Activated gamma-delta T cell treated with anti-CD3 and anti-CD28 coated beads, Interleukin-2, amount 50 U/mL, for 16 hours (primary cell): ENCODE data around the gene BARX2.

Experiments
- DNase-seq: peaks from one replicate; pipeline ENCODE4 v3.0.0-alpha.2; 2020; ENCODE audit warnings: low read depth

BARX2 gene

DNA sequence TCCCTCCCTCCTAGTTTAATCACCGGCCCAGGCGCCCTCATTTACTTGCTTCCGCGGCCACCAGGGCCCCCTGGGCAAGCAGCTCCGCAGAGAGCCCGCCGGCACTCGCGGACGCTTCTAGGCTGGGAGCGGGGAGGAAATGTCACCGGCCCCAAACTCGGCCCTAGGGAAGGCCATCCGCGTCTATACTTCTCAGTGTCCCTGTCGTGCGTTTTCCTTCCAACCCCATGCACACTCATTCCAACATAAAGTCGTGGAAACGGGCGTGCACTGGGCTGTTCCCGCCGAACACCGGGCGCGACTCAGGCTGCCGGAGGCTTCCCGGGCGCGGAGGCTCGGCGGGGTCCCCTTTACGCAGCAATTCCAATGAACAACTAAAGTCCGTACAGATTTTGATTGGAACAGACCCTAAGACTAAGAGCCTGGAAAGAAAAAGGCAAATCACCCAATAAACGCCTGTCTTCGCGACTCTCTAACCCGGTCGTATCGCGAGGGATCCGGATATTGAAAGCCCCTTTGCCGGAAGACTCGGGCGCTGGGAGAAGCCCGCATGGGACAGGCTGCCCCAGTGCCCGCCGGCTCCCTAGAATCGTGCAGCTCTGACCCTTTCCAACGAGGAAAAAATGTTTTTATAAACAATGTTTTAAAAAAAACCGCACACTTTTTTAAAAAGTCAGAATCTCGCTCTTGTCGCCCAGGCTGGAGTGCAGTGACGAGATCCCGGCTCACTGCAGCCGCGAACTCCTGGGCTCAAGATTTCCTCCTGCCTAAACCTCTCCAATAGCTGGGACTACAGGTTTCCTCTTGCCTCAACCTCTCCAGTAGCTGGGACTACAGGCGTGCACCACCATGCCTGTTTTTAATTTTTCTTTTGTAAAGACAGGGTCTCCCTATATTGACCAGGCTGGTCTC is 1.3 kb upstream of the BARX2 start:
- DNase-seq, result no peak

DNA sequence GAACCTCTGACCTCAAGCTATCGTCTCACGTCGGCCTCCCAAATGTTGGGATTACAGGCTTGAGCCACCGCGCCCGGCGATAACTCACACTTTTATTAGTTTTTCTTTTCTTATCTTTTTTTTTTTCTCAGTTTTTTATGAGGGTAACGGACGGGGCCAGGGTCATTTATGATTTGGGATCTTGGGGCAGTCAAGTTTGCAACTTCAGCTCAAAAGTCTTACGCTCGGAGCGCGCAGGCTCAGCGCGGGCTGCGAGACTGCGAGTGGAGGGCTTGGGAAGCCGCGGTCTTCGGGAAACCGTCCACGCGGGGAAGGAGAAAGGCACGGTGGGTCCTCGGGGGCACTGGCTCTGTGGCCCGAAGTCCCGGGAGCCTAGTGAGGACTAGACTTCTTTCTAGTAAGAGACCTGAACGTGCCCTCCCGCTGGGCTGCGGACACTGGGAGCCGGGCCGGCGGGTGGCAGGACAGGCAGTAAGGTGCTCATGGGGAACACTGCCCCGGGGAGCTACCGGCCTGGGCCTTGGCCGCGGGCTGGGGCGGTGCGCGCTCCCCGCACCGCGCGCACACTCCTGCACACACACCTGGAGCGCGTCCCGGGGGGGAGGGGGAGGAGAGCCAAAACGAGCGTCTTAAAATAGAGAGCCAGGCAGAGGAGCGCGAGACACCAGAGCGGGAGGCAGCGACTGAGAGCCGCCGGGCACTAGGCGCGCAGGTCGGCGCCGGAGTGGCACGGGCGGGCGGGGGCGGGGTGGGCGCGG is 476 bp upstream of the BARX2 start:
- no peak for DNase-seq

DNA sequence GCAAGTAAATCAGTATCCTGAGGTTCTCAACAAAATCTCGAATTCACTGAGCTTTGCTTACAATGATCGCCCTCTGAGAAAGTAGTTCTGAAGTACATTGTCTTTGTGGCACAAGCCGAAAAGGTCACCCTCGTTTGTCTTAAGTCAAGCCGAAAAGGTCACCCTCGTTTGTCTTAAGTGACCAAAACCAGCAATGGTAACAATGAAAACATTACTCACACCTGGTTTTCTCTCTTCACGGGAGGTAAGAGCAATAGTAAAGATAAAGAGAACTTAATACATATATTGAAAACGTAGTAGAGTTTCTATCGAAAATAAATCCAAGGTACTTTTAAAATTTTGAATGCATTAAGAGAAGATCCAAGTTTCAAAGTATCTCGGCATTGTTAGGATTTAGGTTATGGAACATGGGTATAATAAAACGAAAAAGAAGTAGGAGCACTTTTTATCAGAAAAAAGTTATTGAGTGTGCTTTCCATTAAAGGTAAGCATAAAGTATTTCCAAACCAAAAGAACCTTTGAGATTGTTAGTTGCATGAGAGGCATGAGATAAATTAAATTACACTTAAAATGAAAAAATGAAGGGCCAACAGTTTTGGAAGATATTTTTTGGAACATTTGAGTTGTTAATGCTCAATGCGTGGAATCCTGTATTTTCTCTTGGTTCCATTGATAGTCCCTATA is 1.2 kb downstream of the BARX2 start:
- no peak for DNase-seq

DNA sequence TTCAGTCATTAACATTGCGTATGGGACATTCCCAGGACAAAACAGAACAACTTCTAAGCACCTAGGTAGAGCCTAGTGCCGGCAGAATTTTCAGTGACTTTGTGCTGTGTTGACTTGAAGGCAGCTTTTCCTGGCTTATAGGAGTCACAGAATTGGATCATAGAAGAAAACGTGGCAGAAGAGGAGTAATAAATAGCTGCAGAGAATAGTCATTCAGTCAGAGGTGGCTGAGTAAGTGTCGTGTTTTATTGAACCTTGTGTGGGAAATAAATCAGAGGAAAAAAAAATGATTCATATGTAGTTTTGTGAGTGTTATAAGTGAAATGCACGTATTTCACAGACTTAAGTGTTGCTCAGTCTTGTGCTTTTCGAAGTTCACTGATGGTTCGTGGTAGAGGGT is 2.1 kb downstream of the BARX2 start:
- no peak for DNase-seq

DNA sequence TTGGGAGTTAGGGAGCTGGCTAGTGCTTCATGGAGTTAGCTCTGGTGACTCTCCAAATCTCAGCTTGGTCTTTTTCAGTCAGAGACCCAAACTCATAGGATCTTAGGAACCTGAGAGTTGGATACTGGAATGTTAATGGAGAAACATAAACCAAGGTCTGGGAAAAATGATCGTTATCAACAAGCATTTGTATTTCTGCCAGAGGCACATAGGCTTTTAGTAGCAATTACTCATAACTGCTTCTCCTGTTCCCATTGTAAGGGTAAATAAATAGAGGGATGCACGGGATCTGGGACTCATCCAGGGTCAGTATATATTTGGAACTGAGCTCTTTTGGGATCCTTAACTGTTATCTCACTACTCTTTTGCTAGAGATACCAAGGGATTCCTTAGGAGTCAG is 4.8 kb downstream of the BARX2 start:
- DNase-seq, result no peak

DNA sequence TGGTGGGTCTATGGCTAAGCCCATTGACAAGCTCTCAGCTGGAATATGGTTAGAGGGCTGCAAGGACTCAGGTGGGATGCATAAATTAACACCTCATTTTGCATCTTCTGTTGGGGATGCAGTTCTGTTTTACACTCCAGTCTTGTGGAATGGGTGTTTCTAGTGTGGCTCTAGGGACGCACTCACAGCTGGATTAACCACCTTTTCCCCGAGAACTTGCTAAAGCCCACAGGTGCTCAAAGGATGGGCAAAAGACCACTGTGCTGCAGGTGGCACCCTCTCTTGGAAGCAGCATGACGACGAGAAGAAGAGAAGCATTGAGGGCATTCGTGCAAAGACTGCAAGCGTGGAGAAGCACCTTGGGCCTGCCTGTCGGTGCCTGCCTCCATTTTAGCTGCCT is 6.9 kb downstream of the BARX2 start:
- DNase-seq, result no peak

DNA sequence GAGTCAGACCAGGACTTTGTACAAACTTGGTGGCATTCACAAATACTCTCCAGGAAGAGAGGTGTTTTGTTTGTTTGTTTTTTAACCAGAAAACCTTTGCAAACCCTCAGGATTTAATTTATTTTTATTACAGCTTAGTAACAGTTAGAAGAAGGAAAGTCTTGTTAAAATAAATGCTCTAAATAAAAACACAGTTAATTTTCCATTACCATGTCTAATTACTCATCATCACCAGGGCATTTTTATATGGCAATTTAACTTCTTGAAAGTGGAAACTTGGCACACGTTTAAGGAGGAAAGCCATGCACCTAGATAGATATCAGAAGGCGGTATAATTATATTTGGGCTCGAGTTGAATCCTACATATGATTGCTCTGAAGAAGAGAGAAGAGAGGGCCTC is 7.4 kb downstream of the BARX2 start:
- no peak for DNase-seq

DNA sequence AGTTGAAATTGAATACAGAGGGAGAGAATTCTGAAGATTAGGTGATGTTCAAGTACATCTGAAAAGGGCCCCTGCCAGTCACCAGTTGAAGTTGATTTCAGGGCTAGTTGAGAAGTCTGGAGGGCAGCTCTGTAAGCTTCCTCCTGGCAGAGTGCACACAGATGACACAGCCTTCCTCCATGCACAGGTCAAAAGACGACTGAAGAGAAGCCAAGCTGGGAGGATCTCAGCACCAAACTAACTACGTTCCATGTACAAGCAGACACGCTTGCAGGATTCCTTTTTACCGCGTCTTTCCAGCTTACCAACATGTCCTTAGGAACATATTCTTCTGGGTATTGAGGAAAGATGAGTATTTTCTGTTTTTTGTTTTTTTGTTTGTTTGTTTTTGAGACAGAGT is 7.9 kb downstream of the BARX2 start:
- no peak for DNase-seq

DNA sequence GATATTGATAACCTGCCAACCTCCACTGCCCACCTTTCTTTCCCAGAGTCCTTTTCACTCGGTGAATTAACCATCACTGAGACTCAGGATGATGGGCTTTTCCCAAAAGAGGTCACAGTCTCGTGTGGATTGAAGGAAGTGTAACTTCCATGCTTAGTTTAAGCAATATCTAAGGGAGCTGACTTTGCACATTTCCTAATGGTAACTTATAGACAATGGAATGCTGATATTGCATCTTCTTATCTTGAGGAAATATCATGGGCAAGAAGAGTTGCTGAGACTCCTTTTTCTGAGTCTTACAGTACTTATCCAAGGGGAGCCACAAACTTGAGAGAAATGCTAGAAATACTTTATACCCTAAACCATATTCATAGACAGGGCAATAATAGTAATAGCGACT is 8.8 kb downstream of the BARX2 start:
- no peak for DNase-seq

DNA sequence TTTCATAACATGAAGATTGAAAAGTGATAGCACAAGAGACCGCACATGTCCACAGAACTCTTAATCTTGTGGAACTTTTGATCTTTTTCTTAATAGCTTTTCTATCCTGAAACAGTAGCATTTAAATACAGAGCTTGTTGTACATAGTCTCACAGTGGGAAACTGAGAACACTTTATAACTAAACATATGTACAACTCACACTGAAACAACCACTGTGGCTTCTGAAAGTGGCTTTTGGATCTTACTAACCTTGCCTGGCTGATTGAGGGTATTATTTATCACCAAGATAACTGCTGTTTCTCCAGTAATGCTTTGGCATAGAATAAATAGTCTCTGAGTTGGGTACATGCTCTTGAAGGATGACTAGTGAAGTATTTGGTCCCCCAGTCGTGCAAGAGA is 10.2 kb downstream of the BARX2 start:
- DNase-seq, result no peak

DNA sequence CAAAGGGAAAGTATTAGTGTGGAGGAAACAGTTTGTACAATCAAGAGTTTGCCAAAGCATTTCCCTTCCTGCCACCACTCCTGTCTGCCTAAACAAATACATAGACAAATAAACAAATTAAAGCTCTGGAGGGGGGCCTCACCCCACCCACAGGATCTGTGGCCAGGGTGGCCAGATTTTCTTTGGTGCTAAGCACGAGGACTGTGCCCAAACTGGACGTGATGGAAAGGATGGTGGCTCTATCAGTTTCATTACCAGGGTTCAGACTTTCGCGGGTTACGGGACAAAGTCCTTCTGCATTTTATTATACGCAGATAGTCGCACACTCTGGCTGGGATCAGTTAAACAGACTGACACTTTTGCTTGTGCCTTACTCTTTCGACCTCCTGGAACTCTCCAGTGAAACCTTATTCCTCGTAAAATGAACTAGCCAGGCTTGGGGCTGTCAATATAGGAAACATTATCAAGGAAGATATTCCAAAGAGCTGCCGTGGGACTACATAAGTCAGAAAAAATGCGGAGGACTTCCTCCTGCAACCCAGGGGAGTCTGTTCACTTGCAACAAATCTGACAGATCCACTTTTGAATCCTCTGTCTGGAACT is 11.2 kb downstream of the BARX2 start:
- DNase-seq, result no peak

DNA sequence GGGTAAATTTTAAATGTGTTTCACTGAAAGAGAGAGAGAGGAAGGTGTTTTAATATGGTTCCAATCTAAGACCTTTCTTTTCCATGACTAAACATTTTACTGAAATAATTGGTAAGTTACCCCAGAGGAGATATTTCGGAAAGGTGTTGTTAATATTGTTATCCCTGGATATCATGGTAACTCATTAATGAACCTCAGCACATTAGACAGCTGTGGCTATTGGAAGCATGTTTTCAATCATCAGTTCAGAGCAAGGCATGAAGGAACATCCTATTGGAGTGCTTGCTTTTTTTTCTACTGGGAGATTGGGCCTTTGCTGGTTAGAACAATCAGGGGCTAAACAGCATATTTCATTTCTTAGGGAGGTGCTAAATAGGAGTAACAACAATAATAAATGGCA is 11.8 kb downstream of the BARX2 start:
- no peak for DNase-seq

DNA sequence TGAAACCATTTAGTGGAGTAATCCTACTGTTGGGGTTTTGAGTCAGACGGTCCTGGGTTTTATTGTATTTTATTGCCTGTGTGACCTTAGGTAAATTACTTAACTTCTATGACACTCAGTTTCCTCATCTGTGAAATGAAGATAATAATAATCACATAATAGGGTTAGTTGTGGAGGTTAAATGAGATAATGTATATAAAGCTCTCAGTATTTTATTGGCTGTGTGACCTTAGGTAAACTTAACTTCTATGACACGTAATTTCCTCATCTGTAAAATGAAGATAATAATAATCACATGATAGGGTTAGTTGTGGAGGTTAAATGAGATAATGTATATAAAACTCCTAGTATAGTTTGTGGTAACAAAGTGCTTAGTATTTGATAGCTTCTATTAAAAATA is 13.2 kb downstream of the BARX2 start:
- DNase-seq, result no peak

DNA sequence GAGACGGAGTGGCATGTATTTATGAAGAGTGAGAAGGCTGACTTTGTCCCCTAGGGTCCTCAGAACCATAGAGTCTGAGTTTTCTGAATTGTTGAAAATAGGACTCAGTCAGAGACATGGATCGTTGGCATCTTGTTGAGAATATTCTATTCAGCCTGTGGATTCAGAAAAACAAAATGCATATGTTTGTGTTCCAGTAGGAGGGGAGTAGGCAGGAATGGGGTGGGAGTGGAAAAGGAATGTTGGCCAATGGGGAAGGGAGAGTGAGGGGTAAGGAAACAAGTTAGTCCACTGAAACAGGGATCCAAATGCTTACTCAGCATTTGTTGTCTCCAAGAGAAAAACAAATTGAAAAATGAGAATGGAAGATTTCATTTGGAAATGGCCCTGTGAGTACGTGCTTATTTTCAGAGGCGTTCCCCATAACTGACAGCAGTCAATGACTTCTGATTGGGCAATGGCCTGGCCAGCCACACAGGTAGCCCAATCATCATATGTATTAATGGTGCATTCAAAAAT is 14.7 kb downstream of the BARX2 start:
- no peak for DNase-seq

DNA sequence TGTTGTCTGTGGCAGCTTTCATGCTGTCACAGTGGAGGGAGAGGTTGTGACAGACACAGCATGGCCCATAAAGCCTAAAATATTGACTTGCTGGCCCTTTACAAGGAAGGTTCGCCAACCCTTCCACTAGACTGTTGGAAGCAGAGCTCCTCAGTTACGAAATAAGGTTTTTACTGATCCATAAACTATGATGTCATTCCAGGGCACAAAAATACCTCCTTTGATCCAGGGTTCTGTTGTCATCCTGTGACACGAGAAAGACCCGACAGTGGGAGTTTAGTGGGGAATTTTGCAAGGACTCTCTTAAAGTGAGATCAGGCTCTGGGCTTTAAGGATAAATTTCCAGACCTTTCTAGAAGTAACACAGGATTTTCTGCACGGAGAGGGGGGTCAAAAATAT is 15.7 kb downstream of the BARX2 start:
- no peak for DNase-seq

DNA sequence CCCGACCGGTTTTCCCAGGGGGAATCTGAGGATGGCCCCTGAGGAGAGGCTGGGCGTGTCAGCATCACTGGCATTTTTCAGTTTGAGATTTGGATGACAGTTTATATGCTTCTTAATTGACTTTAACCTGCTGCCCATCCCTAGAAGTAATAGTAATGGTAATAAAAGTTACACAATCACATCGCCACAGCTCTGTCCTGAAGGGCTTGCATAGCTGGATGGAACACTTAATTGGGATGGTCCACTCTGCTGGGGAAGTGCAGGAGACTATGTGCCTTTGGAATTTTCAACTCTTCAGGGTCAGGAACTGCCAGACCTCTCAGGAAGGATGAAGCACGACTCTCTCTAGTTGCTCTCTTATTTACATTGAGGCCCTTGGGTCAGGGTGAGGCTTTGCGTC is 16.2 kb downstream of the BARX2 start:
- DNase-seq, result no peak

DNA sequence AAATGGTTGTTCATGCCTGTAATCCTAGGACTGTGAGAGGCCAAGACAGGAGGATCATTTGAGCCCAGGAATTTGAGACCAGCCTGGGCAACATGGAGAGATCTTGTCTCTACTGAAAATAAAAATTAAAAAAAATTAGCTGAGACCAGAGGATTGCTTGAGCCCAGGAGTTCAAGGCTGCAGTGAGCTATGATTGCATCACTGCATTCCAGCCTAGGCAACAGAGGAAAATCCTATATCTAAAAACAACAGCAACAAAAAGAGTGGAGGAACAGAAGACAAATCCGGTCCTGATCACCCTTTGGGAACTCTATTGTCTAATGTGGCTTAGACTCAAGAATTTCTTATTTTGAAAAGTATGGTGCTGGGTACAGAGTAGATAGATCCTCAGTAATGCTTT is 17.3 kb downstream of the BARX2 start:
- DNase-seq, result no peak

DNA sequence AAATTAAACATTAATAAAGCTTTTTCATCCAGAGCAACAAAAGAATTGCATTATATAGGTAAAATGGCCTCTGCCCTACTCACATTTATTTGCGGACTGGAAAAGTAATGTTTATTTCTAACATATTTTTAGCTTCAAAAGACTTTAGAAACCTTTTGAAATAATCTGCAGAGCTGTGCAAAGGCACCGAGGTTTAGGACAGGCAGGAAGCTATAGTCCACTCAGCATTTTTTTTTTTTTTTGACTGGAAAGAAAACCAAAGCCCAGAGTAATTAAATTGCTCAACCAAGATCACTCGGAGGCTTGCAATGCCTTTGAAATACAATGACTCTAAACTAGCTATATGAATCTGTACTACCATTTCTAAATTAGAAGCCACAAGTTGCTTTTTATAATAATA is 19.1 kb downstream of the BARX2 start:
- DNase-seq, result no peak

DNA sequence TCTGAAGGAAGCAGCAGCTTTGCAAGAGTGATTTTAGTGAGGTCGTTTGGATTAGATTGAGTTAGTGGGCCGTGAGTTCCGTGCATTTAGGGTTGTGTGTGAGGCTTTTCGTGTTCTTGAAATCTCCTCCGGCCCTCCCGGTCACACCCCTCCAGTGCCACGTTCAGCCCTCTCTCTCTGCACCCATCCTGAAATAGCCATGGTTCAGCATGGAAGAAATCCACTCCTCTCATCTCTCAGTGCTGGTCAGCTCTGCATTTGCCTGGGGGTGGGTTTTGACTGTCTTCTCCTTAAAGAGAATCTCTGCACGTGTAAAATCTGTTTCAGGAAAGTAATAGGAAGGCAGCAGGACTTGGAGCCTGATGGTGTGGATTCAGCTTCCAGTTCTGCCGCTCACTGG is 19.8 kb downstream of the BARX2 start:
- no peak for DNase-seq

DNA sequence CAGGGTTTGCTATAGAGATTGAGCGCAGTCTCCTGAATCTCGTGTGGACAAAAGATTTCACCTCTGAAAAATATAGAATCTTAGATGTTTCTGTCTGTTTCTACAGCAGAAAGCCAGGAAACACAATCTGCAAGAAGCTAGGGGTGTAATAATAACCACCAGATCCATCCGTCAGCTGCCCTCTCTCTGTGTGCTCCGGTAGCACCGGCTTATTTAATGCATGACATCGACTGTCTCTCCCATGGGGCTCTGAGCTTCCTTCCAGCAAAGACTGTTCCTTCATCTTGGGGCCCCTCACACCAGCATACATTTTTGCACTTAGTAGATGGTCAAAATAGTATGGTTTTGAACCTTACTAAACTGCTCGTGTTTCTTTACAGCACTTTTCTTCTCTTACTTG is 20.2 kb downstream of the BARX2 start:
- no peak for DNase-seq

DNA sequence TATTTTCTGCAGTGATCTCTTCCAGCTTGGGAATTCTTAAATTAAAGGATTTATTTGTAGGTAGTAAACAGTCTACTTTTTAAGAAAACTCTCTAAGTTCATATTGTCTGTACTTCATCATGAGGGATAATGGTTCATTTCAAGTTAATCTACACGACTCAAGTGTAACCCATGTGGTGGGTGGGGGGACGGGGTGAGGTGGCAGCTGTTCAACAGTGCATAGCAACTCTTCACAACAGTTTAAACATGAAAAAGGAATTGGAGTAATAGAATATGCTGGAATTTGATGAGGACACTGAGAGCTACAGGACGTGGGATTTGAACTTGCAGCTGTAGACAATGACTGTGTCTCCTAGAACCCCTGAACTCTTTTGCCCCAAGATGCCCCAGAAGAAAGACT is 20.8 kb downstream of the BARX2 start:
- no peak for DNase-seq
